ENCODE measurements around the gene DDX20. TPM values are rescaled to one million over a fixed set of nuclear protein-coding genes. Genes with fewer than 3 reads are reported as not detected.

DDX20 gene
- total RNA-seq, 1 experiment from 2014 or later: 8.4 TPM

GRCh38 chr1:111749628-111750027 is 6.1 kb upstream of the DDX20 start:
- Histone ChIP-seq H2AFZ (no peak overlapping the region), H3K27me3 (ENCODE audit: insufficient read depth, low read depth) (peaks cover 9% of the 10 kb centered on the region; the same call in 1 of the 2 replicates), H3K4me2 (no peak overlapping the region), H3F3A (ENCODE audit: insufficient read depth, low read depth) (peaks cover 3% of the 10 kb centered on the region; the same call in 1 of the 2 replicates), H3K4me1 (replicated peaks; ENCODE audit: insufficient read depth) (peaks cover 5% of the 10 kb centered on the region), H4K20me1 (ENCODE audit: insufficient read depth) (no peaks in the 10 kb centered on the region), H3K9me2 (ENCODE audit: insufficient read depth) (no peaks in the 10 kb centered on the region), H3K9me3 (ENCODE audit: insufficient read depth, low read depth) (no peaks in the 10 kb centered on the region), H3K27ac (no peak overlapping the region), H3K4me3 (no peak overlapping the region), H3K36me3 (ENCODE audit: low read depth) (no peaks in the 10 kb centered on the region), H3K79me2 (ENCODE audit: low read depth) (0 out of 2 replicates have a peak, but pooled peaks cover 5% of the 10 kb centered on the region)
- intact Hi-C loops (cut with micrococcal nuclease; ENCODE audit: unreplicated experiment): no loop called here
- BruUV-seq (replicated peaks): no TSS peak
- no peak for DNase-seq
- ChIA-PET POLR2A (ENCODE audit: unreplicated experiment) (no interaction called here), CTCF (no interaction called here)
- TF ChIP-seq EZH2 (IDR thresholded peaks at IDR 0.05; ENCODE audit: low read depth) (no peak), CTCF (conservative IDR thresholded peaks at IDR 0.05) (no peak)

- H2AFZ ChIP-seq: no peak overlapping the region
- peaks cover 8% of the 10 kb centered on the region for H3K4me1 ChIP-seq (replicated peaks; ENCODE audit: insufficient read depth)
- H3K4me2 ChIP-seq: no peak overlapping the region
- no peak for DNase-seq
- 0 out of 2 replicates have a peak, but pooled peaks cover 9% of the 10 kb centered on the region for H3K79me2 ChIP-seq (ENCODE audit: low read depth)
- H3K27ac ChIP-seq: no peak overlapping the region
- CTCF ChIA-PET: interaction anchor here (0.9 kb wide), 1 partner anchor 243 kb away, joined by 4 read pairs; no protein-coding TSS in a partner anchor
- peaks cover 13% of the 10 kb centered on the region; the same call in 1 of the 2 replicates for H3F3A ChIP-seq (ENCODE audit: insufficient read depth, low read depth)
- intact Hi-C loops (cut with micrococcal nuclease; ENCODE audit: unreplicated experiment): no loop called here
- no peaks in the 10 kb centered on the region for H3K36me3 ChIP-seq (ENCODE audit: low read depth)
- H3K27me3 ChIP-seq (ENCODE audit: insufficient read depth, low read depth): peaks cover 9% of the 10 kb centered on the region; the same call in 1 of the 2 replicates
- no peak for TF ChIP-seq EZH2 (IDR thresholded peaks at IDR 0.05; ENCODE audit: low read depth)
- no peak for TF ChIP-seq CTCF (conservative IDR thresholded peaks at IDR 0.05)
- BruUV-seq (replicated peaks): no TSS peak
- no peaks in the 10 kb centered on the region for H4K20me1 ChIP-seq (ENCODE audit: insufficient read depth)
- no peaks in the 10 kb centered on the region for H3K9me3 ChIP-seq (ENCODE audit: insufficient read depth, low read depth)
- H3K9me2 ChIP-seq (ENCODE audit: insufficient read depth): no peaks in the 10 kb centered on the region
- no peak overlapping the region for H3K4me3 ChIP-seq
- POLR2A ChIA-PET (ENCODE audit: unreplicated experiment): no interaction called here
Observed at GRCh38 chr1:111750856-111751255, 4.8 kb upstream of the DDX20 start.

GRCh38 chr1:111751906-111752575 is 3.7 kb upstream of the DDX20 start:
- Histone ChIP-seq H3K36me3 (ENCODE audit: low read depth) (no peaks in the 10 kb centered on the region), H3K4me3 (no peak overlapping the region), H3K27ac (no peak overlapping the region), H3K9me2 (ENCODE audit: insufficient read depth) (no peaks in the 10 kb centered on the region), H3K79me2 (ENCODE audit: low read depth) (peaks cover 18% of the 10 kb centered on the region), H4K20me1 (ENCODE audit: insufficient read depth) (no peaks in the 10 kb centered on the region), H3K27me3 (ENCODE audit: insufficient read depth, low read depth) (peaks cover 9% of the 10 kb centered on the region; the same call in 1 of the 2 replicates), H3F3A (ENCODE audit: insufficient read depth, low read depth) (peaks cover 13% of the 10 kb centered on the region; the same call in 1 of the 2 replicates), H3K4me1 (replicated peaks; ENCODE audit: insufficient read depth) (peaks cover 14% of the 10 kb centered on the region), H3K4me2 (no peak overlapping the region), H3K9me3 (ENCODE audit: insufficient read depth, low read depth) (no peaks in the 10 kb centered on the region), H2AFZ (no peak overlapping the region)
- TF ChIP-seq CTCF (conservative IDR thresholded peaks at IDR 0.05): no peak
- ChIA-PET POLR2A (ENCODE audit: unreplicated experiment) (no interaction called here), CTCF (no interaction called here)
- intact Hi-C loops (cut with micrococcal nuclease; ENCODE audit: unreplicated experiment): no loop called here
- BruUV-seq (replicated peaks): no TSS peak
- DNase-seq: no peak

Data from PC-9 (cell line).